Measurements from ENCODE around the gene CEP83. TPM values are rescaled to one million over a fixed set of nuclear protein-coding genes. Genes with fewer than 3 reads are reported as not detected.
"Not testable (repeated sequence)": the region's sequence is repeated elsewhere in the genome, so short reads cannot be mapped to it uniquely, and the experiment has no call there.

The CEP83 gene
- total and polyA plus RNA-seq, 2 experiments from 2014 or later = 18.3 to 35.2 TPM

- no peak for TF ChIP-seq CTCF (IDR thresholded peaks at IDR 0.05; ENCODE audit: low read depth, low read length)
- no peak overlapping the region for H3K4me3 ChIP-seq
- H3K27ac ChIP-seq = no peak overlapping the region
- H3K9me3 ChIP-seq (ENCODE audit: low read depth) = no peaks in the 10 kb centered on the region
- H3K4me1 ChIP-seq (ENCODE audit: low read depth) = no peaks in the 10 kb centered on the region
- H3K36me3 ChIP-seq = peaks cover 3% of the 10 kb centered on the region
- no peak for DNase-seq (ENCODE audit: low read depth in 1 of 2, low spot score in 1 of 2)
- H3K27me3 ChIP-seq = no peaks in the 10 kb centered on the region
Measured at GRCh38 chr12:94405413-94406116, 54.1 kb downstream of the CEP83 start.

GRCh38 chr12:94404854-94405253 is 54.8 kb downstream of the CEP83 start:
- H3K9me3 ChIP-seq (ENCODE audit: low read depth) = no peaks in the 10 kb centered on the region
- no peaks in the 10 kb centered on the region for H3K4me1 ChIP-seq (ENCODE audit: low read depth)
- no peak for TF ChIP-seq CTCF (IDR thresholded peaks at IDR 0.05; ENCODE audit: low read depth, low read length)
- no peak overlapping the region for H3K4me3 ChIP-seq
- no peak overlapping the region for H3K27ac ChIP-seq
- no peaks in the 10 kb centered on the region for H3K27me3 ChIP-seq
- DNase-seq (ENCODE audit: low read depth in 1 of 2, low spot score in 1 of 2) = no peak
- H3K36me3 ChIP-seq = peaks cover 8% of the 10 kb centered on the region

- H3K4me3 ChIP-seq = no peak overlapping the region
- no peaks in the 10 kb centered on the region for H3K4me1 ChIP-seq (ENCODE audit: low read depth)
- no peaks in the 10 kb centered on the region for H3K27me3 ChIP-seq
- H3K36me3 ChIP-seq = peaks cover 8% of the 10 kb centered on the region
- no peak for TF ChIP-seq CTCF (IDR thresholded peaks at IDR 0.05; ENCODE audit: low read depth, low read length)
- H3K9me3 ChIP-seq (ENCODE audit: low read depth) = no peaks in the 10 kb centered on the region
- DNase-seq (ENCODE audit: low read depth in 1 of 2, low spot score in 1 of 2) = no peak
- H3K27ac ChIP-seq = no peak overlapping the region
Measured at GRCh38 chr12:94401326-94401725, 58.3 kb downstream of the CEP83 start.

DNA sequence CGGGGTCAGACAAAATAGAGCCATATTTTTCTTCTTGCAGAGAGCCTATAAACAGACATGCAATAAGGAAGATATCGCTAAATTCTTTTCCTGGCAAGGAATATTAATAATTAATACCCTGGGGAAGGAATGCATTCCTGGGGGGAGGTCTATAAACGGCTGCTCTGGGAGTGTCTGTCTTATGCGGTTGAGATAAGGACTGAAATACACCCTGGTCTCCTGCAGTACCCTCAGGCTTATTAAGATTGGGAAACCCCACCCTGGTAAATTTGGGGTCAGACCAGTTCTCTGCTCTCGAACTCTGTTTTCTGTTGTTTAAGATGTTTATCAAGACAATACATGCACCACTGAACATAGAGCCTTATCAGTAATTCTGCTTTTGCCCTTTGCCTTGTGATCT is 61.0 kb downstream of the CEP83 start:
- H3K36me3 ChIP-seq; H3K4me3 ChIP-seq; H3K4me1 ChIP-seq (ENCODE audit: low read depth); H3K27me3 ChIP-seq; H3K27ac ChIP-seq; DNase-seq (ENCODE audit: low read depth in 1 of 2, low spot score in 1 of 2); H3K9me3 ChIP-seq (ENCODE audit: low read depth): not testable (repeated sequence)

DNA sequence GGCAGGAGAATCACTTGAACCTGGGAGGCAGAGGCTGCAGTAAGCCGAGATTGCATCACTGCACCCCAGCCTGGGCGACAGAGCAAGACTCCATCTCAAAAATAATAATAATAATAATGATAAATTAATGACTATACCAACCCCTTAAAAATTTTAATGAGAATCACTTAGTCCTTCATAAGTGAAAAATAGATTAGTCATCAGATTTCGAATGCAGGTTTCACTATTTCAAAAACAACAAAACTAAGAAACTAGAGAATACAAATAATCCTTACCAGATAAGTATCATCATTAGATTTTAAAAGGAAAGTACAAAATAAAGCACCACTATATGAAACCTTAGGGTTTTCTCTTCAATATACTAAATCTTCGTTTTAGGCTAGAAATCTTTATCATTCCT is 62.3 kb downstream of the CEP83 start:
- TF ChIP-seq CTCF (IDR thresholded peaks at IDR 0.05; ENCODE audit: low read depth, low read length) = no peak
- peaks cover 8% of the 10 kb centered on the region for H3K36me3 ChIP-seq
- H3K27ac ChIP-seq = no peak overlapping the region
- H3K9me3 ChIP-seq (ENCODE audit: low read depth) = no peaks in the 10 kb centered on the region
- H3K4me1 ChIP-seq (ENCODE audit: low read depth) = no peaks in the 10 kb centered on the region
- H3K4me3 ChIP-seq = no peak overlapping the region
- no peaks in the 10 kb centered on the region for H3K27me3 ChIP-seq
- no peak for DNase-seq (ENCODE audit: low read depth in 1 of 2, low spot score in 1 of 2)

- H3K27ac ChIP-seq; H3K9me3 ChIP-seq (ENCODE audit: low read depth); H3K27me3 ChIP-seq; H3K4me3 ChIP-seq; H3K36me3 ChIP-seq; H3K4me1 ChIP-seq (ENCODE audit: low read depth); DNase-seq (ENCODE audit: low read depth in 1 of 2, low spot score in 1 of 2): not testable (repeated sequence)
Measured at GRCh38 chr12:94396014-94396413, 63.7 kb downstream of the CEP83 start.

DNA sequence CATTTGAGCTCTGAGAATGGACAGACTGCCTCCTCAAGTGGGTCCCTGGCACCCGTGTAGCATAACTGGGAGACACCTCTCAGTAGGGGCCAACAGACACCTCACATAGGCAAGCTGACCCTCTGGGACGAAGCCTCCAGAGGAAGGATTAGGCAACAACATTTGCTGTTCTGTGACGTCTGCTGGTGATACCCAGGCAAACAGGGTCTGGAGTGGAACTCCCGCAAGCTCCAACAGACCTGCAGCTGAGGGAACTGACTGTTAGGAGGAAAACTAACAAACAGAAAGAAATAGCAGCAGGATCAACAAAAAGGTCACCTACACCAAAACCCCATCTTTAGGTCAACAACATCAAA is 69.6 kb downstream of the CEP83 start:
- Histone ChIP-seq H3K36me3 (no peaks in the 10 kb centered on the region), H3K4me3 (no peak overlapping the region), H3K9me3 (ENCODE audit: low read depth) (no peaks in the 10 kb centered on the region), H3K4me1 (ENCODE audit: low read depth) (peaks cover 17% of the 10 kb centered on the region), H3K27me3 (no peaks in the 10 kb centered on the region), H3K27ac (peak overlapping the region; percentile 22)
- DNase-seq (ENCODE audit: low read depth in 1 of 2, low spot score in 1 of 2) = no peak
- no peak for TF ChIP-seq CTCF (IDR thresholded peaks at IDR 0.05; ENCODE audit: low read depth, low read length)

GRCh38 chr12:94389482-94390129 is 70.1 kb downstream of the CEP83 start:
- not testable (repeated sequence) for H3K4me3 ChIP-seq; H3K36me3 ChIP-seq; H3K9me3 ChIP-seq (ENCODE audit: low read depth); H3K27me3 ChIP-seq
- H3K27ac ChIP-seq = peak overlapping the region; percentile 22
- DNase-seq (ENCODE audit: low read depth in 1 of 2, low spot score in 1 of 2) = peak in 1 of 2 donors; percentile 15
- H3K4me1 ChIP-seq (ENCODE audit: low read depth) = peaks cover 17% of the 10 kb centered on the region
